Tibial nerve (tissue), 3 donors: Measurements from ENCODE around the gene TBX5.

Experiments
- POLR2A ChIP-seq, 2 donors: fragments of 450-650 bp; IDR thresholded peaks; one replicate each; pipeline ENCODE4 v1.6.1; 2017; ENCODE audit warnings: antibody characterized with exemption in 2 of 2, mild to moderate bottlenecking in 2 of 2, moderate library complexity in 2 of 2
- TF ChIP-seq, protein P1 (sequence below), 5 experiments: fragments of 200-600 bp in 3 of 5; fragments of 450-650 bp in 2 of 5; sonication (generic) in 3 of 5; IDR thresholded peaks; one replicate each; pipeline ENCODE4 v1.5.1; 2016 to 2019; ENCODE audit warnings: antibody characterized with exemption in 5 of 5, mild to moderate bottlenecking in 3 of 5, moderate library complexity in 2 of 5

GRCh38 chr12:114420944-114421335, 15.0 kb upstream of the TBX5 start:
- TF ChIP-seq, protein P1, sequence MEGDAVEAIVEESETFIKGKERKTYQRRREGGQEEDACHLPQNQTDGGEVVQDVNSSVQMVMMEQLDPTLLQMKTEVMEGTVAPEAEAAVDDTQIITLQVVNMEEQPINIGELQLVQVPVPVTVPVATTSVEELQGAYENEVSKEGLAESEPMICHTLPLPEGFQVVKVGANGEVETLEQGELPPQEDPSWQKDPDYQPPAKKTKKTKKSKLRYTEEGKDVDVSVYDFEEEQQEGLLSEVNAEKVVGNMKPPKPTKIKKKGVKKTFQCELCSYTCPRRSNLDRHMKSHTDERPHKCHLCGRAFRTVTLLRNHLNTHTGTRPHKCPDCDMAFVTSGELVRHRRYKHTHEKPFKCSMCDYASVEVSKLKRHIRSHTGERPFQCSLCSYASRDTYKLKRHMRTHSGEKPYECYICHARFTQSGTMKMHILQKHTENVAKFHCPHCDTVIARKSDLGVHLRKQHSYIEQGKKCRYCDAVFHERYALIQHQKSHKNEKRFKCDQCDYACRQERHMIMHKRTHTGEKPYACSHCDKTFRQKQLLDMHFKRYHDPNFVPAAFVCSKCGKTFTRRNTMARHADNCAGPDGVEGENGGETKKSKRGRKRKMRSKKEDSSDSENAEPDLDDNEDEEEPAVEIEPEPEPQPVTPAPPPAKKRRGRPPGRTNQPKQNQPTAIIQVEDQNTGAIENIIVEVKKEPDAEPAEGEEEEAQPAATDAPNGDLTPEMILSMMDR (IDR thresholded peaks at IDR 0.05), result no peak
- no peak for TF ChIP-seq POLR2A (IDR thresholded peaks at IDR 0.05)
